ENCODE results near the gene C1QTNF9B.

- TF ChIP-seq ZNF274 (IDR thresholded peaks at IDR 0.05; ENCODE audit: low read depth, low read length) (no peak), YY1 (IDR thresholded peaks at IDR 0.05; ENCODE audit: insufficient read depth, insufficient read length) (no peak)
These were observed 28.8 kb downstream of the C1QTNF9B start for GRCh38 chr13:23868521-23868920.
